Prostate gland (tissue), 2 donors: ENCODE measurements around the gene FUCA1. TPM values are rescaled to one million over a fixed set of nuclear protein-coding genes. Genes with fewer than 3 reads are reported as not detected.
A peak's percentile ranks its signal among the peaks of the same experiment; 100 is the strongest.
"Not testable (repeated sequence)": the region's sequence is repeated elsewhere in the genome, so short reads cannot be mapped to it uniquely, and the experiment has no call there.

ENCODE experiments used
- DNase-seq: peaks from one replicate; pipeline ENCODE4 v3.0.0-alpha.2; 2019; ENCODE audit warnings: low spot score
- H3K27ac ChIP-seq, 2 donors: fragments of 200-600 bp; sonication (generic); 2 replicates each; pipeline ENCODE4 v1.5.1; 2017 to 2019
- H3K27me3 ChIP-seq: fragments of 200-600 bp; sonication (generic); replicated peaks from 2 replicates; pipeline ENCODE4 v1.5.1; 2019; ENCODE audit not compliant: insufficient read depth
- H3K36me3 ChIP-seq, 2 donors: fragments of 200-600 bp; sonication (generic); 1 replicate in 1 of 2; 2 replicates in 1 of 2; pipeline versions ENCODE4 v1.5.1 to v1.8.1; 2017 to 2019
- H3K4me1 ChIP-seq: fragments of 200-600 bp; sonication (generic); replicated peaks from 2 replicates; pipeline ENCODE4 v1.5.1; 2019
- H3K4me3 ChIP-seq, 2 donors: fragments of 200-600 bp; sonication (generic); 2 replicates each; pipeline ENCODE4 v1.5.1; 2017 to 2019
- H3K9me3 ChIP-seq: fragments of 200-600 bp; sonication (generic); 2 replicates; pipeline ENCODE4 v1.5.1; 2017
- POLR2A ChIP-seq: fragments of 450-650 bp; IDR thresholded peaks from one replicate; pipeline ENCODE4 v1.6.1; 2016; ENCODE audit warnings: antibody characterized with exemption, mild to moderate bottlenecking
- POLR2AphosphoS5 ChIP-seq: sonication (generic); formaldehyde crosslinking; IDR thresholded peaks from one replicate; pipeline ENCODE4 v1.6.1; 2017; ENCODE audit warnings: antibody characterized with exemption
- WGBS: methylation state at CpG from one replicate; pipeline ENCODE4 v1.1.5; 2018; 5-methylcytosine and 5-hydroxymethylcytosine counted together
- intact Hi-C: fragments of 100-400 bp; cut with DNase I; formaldehyde crosslinking; loops from one replicate; pipeline ENCODE4 v1.14.2; 2022
- total RNA-seq, 2 donors: library from RNA; depleted of rRNA; stranded (reverse); fragments of >200 nt; gene quantifications; one replicate each; pipeline ENCODE4 v1.1.0, GENCODE V29; 2016
- TF ChIP-seq, protein P1 (sequence below), 4 experiments: fragments of 200-600 bp in 2 of 4; fragments of 450-650 bp in 2 of 4; sonication (generic) in 2 of 4; IDR thresholded peaks; 1 replicate in 3 of 4; 2 replicates in 1 of 4; pipeline ENCODE4 v1.5.1; 2016 to 2019; ENCODE audit warnings: antibody characterized with exemption in 4 of 4, mild to moderate bottlenecking in 2 of 4, moderate library complexity in 2 of 4

The FUCA1 gene
- total RNA-seq, 2 donors from 2014 or later, result 51.4 to 111 TPM

- TF ChIP-seq POLR2AphosphoS5 (no peak), POLR2A (no peak)
- TF ChIP-seq, protein P1, sequence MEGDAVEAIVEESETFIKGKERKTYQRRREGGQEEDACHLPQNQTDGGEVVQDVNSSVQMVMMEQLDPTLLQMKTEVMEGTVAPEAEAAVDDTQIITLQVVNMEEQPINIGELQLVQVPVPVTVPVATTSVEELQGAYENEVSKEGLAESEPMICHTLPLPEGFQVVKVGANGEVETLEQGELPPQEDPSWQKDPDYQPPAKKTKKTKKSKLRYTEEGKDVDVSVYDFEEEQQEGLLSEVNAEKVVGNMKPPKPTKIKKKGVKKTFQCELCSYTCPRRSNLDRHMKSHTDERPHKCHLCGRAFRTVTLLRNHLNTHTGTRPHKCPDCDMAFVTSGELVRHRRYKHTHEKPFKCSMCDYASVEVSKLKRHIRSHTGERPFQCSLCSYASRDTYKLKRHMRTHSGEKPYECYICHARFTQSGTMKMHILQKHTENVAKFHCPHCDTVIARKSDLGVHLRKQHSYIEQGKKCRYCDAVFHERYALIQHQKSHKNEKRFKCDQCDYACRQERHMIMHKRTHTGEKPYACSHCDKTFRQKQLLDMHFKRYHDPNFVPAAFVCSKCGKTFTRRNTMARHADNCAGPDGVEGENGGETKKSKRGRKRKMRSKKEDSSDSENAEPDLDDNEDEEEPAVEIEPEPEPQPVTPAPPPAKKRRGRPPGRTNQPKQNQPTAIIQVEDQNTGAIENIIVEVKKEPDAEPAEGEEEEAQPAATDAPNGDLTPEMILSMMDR (IDR thresholded peaks at IDR 0.05), result no peak
- Histone ChIP-seq H3K4me3 (no peak overlapping the region), H3K4me1 (no peaks in the 10 kb centered on the region), H3K27ac (no peak overlapping the region), H3K36me3 (no peaks in the 10 kb centered on the region), H3K9me3 (no peaks in the 10 kb centered on the region), H3K27me3 (no peaks in the 10 kb centered on the region)
- no peak for DNase-seq
- WGBS, result 93% methylated on average over 10 of the region's 10 CpGs
- intact Hi-C loops, result no loop called here
Observed at GRCh38 chr1:23904748-23905357, 36.8 kb upstream of the FUCA1 start.

DNA sequence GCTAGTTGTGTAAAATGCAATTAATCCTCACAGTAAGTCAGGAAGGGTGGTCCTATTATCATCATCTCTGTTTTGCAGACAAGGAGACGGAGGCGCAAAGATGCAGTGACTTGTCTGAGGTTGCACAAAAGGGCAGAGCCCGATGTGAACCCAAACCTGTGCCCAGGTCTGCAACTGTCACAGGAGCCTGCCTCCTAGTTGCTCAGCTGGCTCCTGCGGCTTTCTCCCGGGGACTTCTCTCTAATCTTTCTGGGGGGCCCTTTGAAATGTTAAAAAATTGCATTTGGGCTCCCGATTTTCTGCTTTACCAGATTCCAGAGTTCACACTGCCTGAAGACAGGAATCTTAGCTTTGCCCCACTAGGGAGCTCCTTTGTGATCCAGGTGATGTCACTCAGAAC, 35.7 kb upstream of the FUCA1 start:
- intact Hi-C loops, result no loop called here
- WGBS, result 93% methylated on average over 6 of the region's 6 CpGs
- DNase-seq, result no peak
- Histone ChIP-seq H3K4me1 (no peaks in the 10 kb centered on the region), H3K36me3 (no peaks in the 10 kb centered on the region), H3K9me3 (no peaks in the 10 kb centered on the region), H3K4me3 (no peak overlapping the region), H3K27me3 (no peaks in the 10 kb centered on the region), H3K27ac (no peak overlapping the region)
- TF ChIP-seq, protein P1 (IDR thresholded peaks at IDR 0.05), result no peak
- TF ChIP-seq POLR2AphosphoS5 (no peak), POLR2A (no peak)

GRCh38 chr1:23902321-23903278, 34.5 kb upstream of the FUCA1 start:
- H3K9me3 ChIP-seq, result no peaks in the 10 kb centered on the region
- intact Hi-C loops, result no loop called here
- DNase-seq, result no peak
- peak overlapping the region; percentile 12 to 35 for H3K4me3 ChIP-seq
- TF ChIP-seq POLR2A, result no peak
- TF ChIP-seq, protein P1 (IDR thresholded peaks at IDR 0.05), result no peak
- TF ChIP-seq POLR2AphosphoS5, result no peak
- H3K27ac ChIP-seq, result no peak overlapping the region
- WGBS, result 17% methylated on average over 75 of the region's 92 CpGs
- H3K4me1 ChIP-seq, result no peaks in the 10 kb centered on the region
- H3K27me3 ChIP-seq, result no peaks in the 10 kb centered on the region
- no peaks in the 10 kb centered on the region for H3K36me3 ChIP-seq

DNA sequence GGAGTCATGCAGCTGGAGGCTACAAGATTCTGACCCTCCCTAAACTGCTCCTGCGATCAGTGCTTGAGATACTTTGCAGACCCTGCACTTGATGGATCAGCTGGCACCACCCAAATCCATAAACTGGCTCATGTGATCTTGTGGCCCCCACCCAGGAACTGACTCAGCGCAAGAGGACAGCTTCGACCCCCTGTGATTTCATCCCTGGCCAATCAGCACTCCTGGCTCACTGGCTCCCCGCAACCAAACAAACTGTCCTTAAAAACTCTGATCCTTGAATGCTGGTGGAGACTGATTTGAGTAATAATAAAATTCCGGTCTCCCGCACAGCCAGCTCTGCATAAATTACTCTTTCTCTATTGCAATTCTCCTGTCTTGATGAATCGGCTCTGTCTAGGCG, 31.9 kb upstream of the FUCA1 start:
- H3K36me3 ChIP-seq, H3K4me1 ChIP-seq, H3K4me3 ChIP-seq, intact Hi-C loops, DNase-seq, H3K9me3 ChIP-seq, H3K27ac ChIP-seq, H3K27me3 ChIP-seq: not testable (repeated sequence)
- 49% methylated on average over 8 of the region's 8 CpGs for WGBS

GRCh38 chr1:23899070-23899469, 31.0 kb upstream of the FUCA1 start:
- no peaks in the 10 kb centered on the region for H3K36me3 ChIP-seq
- H3K27ac ChIP-seq, result no peak overlapping the region
- no peak overlapping the region for H3K4me3 ChIP-seq
- no peaks in the 10 kb centered on the region for H3K27me3 ChIP-seq
- no peak for DNase-seq
- no peaks in the 10 kb centered on the region for H3K4me1 ChIP-seq
- no peaks in the 10 kb centered on the region for H3K9me3 ChIP-seq
- no peak for TF ChIP-seq POLR2A
- TF ChIP-seq, protein P1 (IDR thresholded peaks at IDR 0.05), result no peak
- TF ChIP-seq POLR2AphosphoS5, result no peak
- intact Hi-C loops, result no loop called here
- 73% methylated on average over 3 of the region's 3 CpGs for WGBS
